Measurements from ENCODE around the gene NOVA1.

Gene NOVA1

DNA sequence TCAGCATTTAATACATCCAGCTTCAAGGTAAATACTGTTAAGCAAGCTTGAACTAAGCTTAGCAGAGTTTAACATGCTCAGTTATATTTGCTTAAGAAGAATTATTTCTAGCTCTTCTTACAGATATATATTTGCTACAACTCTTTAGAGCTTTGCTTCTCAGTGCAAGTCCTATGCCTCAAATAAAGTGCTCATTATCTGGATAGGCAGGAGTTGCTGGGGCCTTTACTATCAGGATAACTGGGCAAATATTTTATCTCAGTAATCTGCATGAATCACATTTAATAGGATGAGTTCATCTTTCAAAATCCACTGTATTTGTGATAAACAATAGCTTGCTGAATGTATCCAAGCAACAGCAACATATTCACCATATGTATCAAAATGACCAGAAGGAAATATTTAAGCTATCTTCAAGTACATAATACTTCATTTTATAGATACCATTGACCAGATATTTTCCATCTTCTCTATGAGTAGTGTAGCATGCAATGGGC lies 187.6 kb downstream of the NOVA1 start:
- no peaks in the 10 kb centered on the region for H4K20me1 ChIP-seq (ENCODE audit: insufficient read depth)
- no peak overlapping the region for H3K27ac ChIP-seq
- H2AFZ ChIP-seq (ENCODE audit: low read depth): no peak overlapping the region
- H3K36me3 ChIP-seq (ENCODE audit: insufficient read depth): no peaks in the 10 kb centered on the region
- no peaks in the 10 kb centered on the region for H3K4me1 ChIP-seq (ENCODE audit: low read depth, poor library complexity, severe bottlenecking)
- no peaks in the 10 kb centered on the region for H3K27me3 ChIP-seq (ENCODE audit: insufficient read depth, low read depth)
- no peak overlapping the region for H3K4me2 ChIP-seq
- H3K4me3 ChIP-seq (IDR thresholded peaks at IDR 0.05; ENCODE audit: insufficient read depth, low read depth, low read length): no peak overlapping the region
- H3K9ac ChIP-seq: no peak overlapping the region
- TF ChIP-seq, protein P1, sequence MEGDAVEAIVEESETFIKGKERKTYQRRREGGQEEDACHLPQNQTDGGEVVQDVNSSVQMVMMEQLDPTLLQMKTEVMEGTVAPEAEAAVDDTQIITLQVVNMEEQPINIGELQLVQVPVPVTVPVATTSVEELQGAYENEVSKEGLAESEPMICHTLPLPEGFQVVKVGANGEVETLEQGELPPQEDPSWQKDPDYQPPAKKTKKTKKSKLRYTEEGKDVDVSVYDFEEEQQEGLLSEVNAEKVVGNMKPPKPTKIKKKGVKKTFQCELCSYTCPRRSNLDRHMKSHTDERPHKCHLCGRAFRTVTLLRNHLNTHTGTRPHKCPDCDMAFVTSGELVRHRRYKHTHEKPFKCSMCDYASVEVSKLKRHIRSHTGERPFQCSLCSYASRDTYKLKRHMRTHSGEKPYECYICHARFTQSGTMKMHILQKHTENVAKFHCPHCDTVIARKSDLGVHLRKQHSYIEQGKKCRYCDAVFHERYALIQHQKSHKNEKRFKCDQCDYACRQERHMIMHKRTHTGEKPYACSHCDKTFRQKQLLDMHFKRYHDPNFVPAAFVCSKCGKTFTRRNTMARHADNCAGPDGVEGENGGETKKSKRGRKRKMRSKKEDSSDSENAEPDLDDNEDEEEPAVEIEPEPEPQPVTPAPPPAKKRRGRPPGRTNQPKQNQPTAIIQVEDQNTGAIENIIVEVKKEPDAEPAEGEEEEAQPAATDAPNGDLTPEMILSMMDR (conservative IDR thresholded peaks at IDR 0.05; ENCODE audit: low read depth, low read length): no peak
- H3K79me2 ChIP-seq (ENCODE audit: insufficient read depth, low read depth): no peaks in the 10 kb centered on the region

DNA sequence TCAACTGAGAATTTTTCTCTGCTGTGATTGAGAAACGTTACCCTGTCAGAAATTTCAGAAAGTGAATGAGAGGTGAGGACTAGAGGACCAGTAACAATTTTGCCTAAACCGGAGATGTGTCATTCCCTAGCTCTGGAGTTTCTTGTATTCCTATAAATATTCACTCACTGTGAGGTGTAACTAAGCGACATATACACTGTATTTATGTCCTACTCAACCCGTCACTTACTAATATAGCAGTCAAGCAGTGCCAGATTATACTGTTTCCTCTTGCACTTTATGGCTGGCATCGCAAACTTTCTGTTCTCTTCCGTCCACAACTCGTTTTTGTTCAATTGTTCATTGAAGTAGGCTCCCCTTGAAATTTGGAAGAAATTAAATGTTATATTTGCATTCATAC lies 192.9 kb downstream of the NOVA1 start:
- Histone ChIP-seq H4K20me1 (ENCODE audit: insufficient read depth) (no peaks in the 10 kb centered on the region), H3K36me3 (ENCODE audit: insufficient read depth) (no peaks in the 10 kb centered on the region), H3K27me3 (ENCODE audit: insufficient read depth, low read depth) (no peaks in the 10 kb centered on the region), H3K9ac (no peak overlapping the region), H3K4me1 (ENCODE audit: low read depth, poor library complexity, severe bottlenecking) (no peaks in the 10 kb centered on the region), H3K79me2 (ENCODE audit: insufficient read depth, low read depth) (no peaks in the 10 kb centered on the region), H2AFZ (ENCODE audit: low read depth) (no peak overlapping the region), H3K27ac (no peak overlapping the region), H3K4me2 (no peak overlapping the region), H3K4me3 (IDR thresholded peaks at IDR 0.05; ENCODE audit: insufficient read depth, low read depth, low read length) (no peak overlapping the region)
- TF ChIP-seq, protein P1 (conservative IDR thresholded peaks at IDR 0.05; ENCODE audit: low read depth, low read length): no peak

DNA sequence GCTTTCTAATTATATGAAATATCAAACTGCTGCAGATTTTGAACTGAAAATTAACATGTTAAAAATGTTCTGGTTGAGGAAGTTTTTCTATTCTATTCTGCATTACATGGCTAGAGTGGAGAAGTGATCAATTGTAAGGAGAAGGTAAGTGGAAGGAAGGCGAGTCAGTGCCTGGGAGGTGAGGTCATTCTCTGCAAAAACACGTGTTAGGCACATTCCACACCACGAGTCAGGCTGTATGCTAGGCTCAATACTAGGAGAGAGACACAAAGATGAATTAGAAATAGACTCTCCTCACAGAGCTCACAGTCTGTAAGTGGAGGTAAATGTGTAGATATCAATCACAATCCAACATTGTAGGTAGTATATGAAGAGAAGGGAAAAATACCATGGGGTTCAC lies 194.1 kb downstream of the NOVA1 start:
- Histone ChIP-seq H3K4me1 (ENCODE audit: low read depth, poor library complexity, severe bottlenecking) (no peaks in the 10 kb centered on the region), H2AFZ (ENCODE audit: low read depth) (no peak overlapping the region), H4K20me1 (ENCODE audit: insufficient read depth) (no peaks in the 10 kb centered on the region), H3K4me2 (no peak overlapping the region), H3K27me3 (ENCODE audit: insufficient read depth, low read depth) (no peaks in the 10 kb centered on the region), H3K79me2 (ENCODE audit: insufficient read depth, low read depth) (no peaks in the 10 kb centered on the region), H3K27ac (no peak overlapping the region), H3K9ac (no peak overlapping the region), H3K4me3 (IDR thresholded peaks at IDR 0.05; ENCODE audit: insufficient read depth, low read depth, low read length) (no peak overlapping the region), H3K36me3 (ENCODE audit: insufficient read depth) (no peaks in the 10 kb centered on the region)
- TF ChIP-seq, protein P1 (conservative IDR thresholded peaks at IDR 0.05; ENCODE audit: low read depth, low read length): no peak

DNA sequence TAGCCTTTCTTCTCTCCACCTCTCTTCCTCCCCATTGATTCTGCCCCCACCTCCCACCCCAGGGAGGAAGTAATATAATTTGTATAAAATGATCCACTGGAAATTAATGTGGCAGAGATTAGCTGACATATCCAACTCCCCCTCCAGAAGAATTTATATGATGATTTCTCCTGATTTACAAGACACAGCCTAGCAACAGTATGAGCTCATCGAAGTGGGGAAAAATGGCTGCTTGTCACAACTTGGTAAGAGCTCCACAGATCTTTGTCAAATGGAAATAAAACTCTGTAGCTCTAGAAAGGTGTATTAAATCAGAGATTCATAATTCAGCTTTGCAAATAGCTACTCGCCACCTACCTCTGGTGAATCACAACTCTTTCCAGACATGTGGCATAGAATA lies 195.7 kb downstream of the NOVA1 start:
- TF ChIP-seq, protein P1 (conservative IDR thresholded peaks at IDR 0.05; ENCODE audit: low read depth, low read length): no peak
- Histone ChIP-seq H3K4me1 (ENCODE audit: low read depth, poor library complexity, severe bottlenecking) (no peaks in the 10 kb centered on the region), H3K4me3 (IDR thresholded peaks at IDR 0.05; ENCODE audit: insufficient read depth, low read depth, low read length) (no peak overlapping the region), H3K36me3 (ENCODE audit: insufficient read depth) (no peaks in the 10 kb centered on the region), H3K27me3 (ENCODE audit: insufficient read depth, low read depth) (no peaks in the 10 kb centered on the region), H3K9ac (no peak overlapping the region), H4K20me1 (ENCODE audit: insufficient read depth) (no peaks in the 10 kb centered on the region), H3K4me2 (no peak overlapping the region), H3K79me2 (ENCODE audit: insufficient read depth, low read depth) (no peaks in the 10 kb centered on the region), H2AFZ (ENCODE audit: low read depth) (no peak overlapping the region), H3K27ac (no peak overlapping the region)
